Prostate gland (tissue), 2 donors: ENCODE data around the gene LRRN2. TPM values are rescaled to one million over a fixed set of nuclear protein-coding genes. Genes with fewer than 3 reads are reported as not detected.

Experiments used
- DNase-seq: peaks from one replicate; pipeline ENCODE4 v3.0.0-alpha.2; 2019; ENCODE audit warnings: low spot score
- H3K27ac ChIP-seq, 2 donors: fragments of 200-600 bp; sonication (generic); 2 replicates each; pipeline ENCODE4 v1.5.1; 2017 to 2019
- H3K27me3 ChIP-seq: fragments of 200-600 bp; sonication (generic); replicated peaks from 2 replicates; pipeline ENCODE4 v1.5.1; 2019; ENCODE audit not compliant: insufficient read depth
- H3K36me3 ChIP-seq, 2 donors: fragments of 200-600 bp; sonication (generic); 1 replicate in 1 of 2; 2 replicates in 1 of 2; pipeline versions ENCODE4 v1.5.1 to v1.8.1; 2017 to 2019
- H3K4me1 ChIP-seq: fragments of 200-600 bp; sonication (generic); replicated peaks from 2 replicates; pipeline ENCODE4 v1.5.1; 2019
- H3K4me3 ChIP-seq, 2 donors: fragments of 200-600 bp; sonication (generic); 2 replicates each; pipeline ENCODE4 v1.5.1; 2017 to 2019
- H3K9me3 ChIP-seq: fragments of 200-600 bp; sonication (generic); 2 replicates; pipeline ENCODE4 v1.5.1; 2017
- POLR2A ChIP-seq: fragments of 450-650 bp; IDR thresholded peaks from one replicate; pipeline ENCODE4 v1.6.1; 2016; ENCODE audit warnings: antibody characterized with exemption, mild to moderate bottlenecking
- POLR2AphosphoS5 ChIP-seq: sonication (generic); formaldehyde crosslinking; IDR thresholded peaks from one replicate; pipeline ENCODE4 v1.6.1; 2017; ENCODE audit warnings: antibody characterized with exemption
- WGBS: methylation state at CpG from one replicate; pipeline ENCODE4 v1.1.5; 2018; 5-methylcytosine and 5-hydroxymethylcytosine counted together
- intact Hi-C: fragments of 100-400 bp; cut with DNase I; formaldehyde crosslinking; loops from one replicate; pipeline ENCODE4 v1.14.2; 2022
- total RNA-seq, 2 donors: library from RNA; depleted of rRNA; stranded (reverse); fragments of >200 nt; gene quantifications; one replicate each; pipeline ENCODE4 v1.1.0, GENCODE V29; 2016
- TF ChIP-seq, protein P1 (sequence below), 4 experiments: fragments of 200-600 bp in 2 of 4; fragments of 450-650 bp in 2 of 4; sonication (generic) in 2 of 4; IDR thresholded peaks; 1 replicate in 3 of 4; 2 replicates in 1 of 4; pipeline ENCODE4 v1.5.1; 2016 to 2019; ENCODE audit warnings: antibody characterized with exemption in 4 of 4, mild to moderate bottlenecking in 2 of 4, moderate library complexity in 2 of 4

The LRRN2 gene
- total RNA-seq, 2 donors from 2014 or later, result 0.55 to 15.3 TPM

DNA sequence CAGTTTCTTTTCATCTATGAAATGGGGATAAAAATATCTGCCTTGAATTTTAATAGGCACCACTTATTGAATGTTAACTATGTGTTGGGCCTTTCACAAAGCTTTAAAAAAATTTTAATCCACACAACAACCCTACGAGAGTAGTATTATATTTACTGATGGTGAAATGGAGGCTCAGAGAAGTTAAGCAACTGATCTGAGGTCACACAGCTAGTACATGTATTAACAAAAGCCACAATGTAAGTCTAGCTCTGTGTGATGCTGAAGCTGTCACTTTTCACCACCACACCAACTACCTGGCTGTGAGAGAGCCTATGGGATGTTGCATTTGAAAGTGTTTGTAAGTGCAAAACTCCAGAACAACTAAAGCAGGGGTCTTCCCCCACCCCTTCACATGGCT, 44.1 kb downstream of the LRRN2 start:
- no peak overlapping the region for H3K4me3 ChIP-seq
- no peak for DNase-seq
- no peaks in the 10 kb centered on the region for H3K4me1 ChIP-seq
- WGBS, result 100% methylated on average over 1 of the region's 1 CpG
- H3K9me3 ChIP-seq, result no peaks in the 10 kb centered on the region
- H3K36me3 ChIP-seq, result no peaks in the 10 kb centered on the region
- H3K27me3 ChIP-seq, result no peaks in the 10 kb centered on the region
- intact Hi-C loops, result no loop called here
- H3K27ac ChIP-seq, result no peak overlapping the region
- TF ChIP-seq POLR2AphosphoS5 (no peak), POLR2A (no peak)
- TF ChIP-seq, protein P1, sequence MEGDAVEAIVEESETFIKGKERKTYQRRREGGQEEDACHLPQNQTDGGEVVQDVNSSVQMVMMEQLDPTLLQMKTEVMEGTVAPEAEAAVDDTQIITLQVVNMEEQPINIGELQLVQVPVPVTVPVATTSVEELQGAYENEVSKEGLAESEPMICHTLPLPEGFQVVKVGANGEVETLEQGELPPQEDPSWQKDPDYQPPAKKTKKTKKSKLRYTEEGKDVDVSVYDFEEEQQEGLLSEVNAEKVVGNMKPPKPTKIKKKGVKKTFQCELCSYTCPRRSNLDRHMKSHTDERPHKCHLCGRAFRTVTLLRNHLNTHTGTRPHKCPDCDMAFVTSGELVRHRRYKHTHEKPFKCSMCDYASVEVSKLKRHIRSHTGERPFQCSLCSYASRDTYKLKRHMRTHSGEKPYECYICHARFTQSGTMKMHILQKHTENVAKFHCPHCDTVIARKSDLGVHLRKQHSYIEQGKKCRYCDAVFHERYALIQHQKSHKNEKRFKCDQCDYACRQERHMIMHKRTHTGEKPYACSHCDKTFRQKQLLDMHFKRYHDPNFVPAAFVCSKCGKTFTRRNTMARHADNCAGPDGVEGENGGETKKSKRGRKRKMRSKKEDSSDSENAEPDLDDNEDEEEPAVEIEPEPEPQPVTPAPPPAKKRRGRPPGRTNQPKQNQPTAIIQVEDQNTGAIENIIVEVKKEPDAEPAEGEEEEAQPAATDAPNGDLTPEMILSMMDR (IDR thresholded peaks at IDR 0.05), result no peak

DNA sequence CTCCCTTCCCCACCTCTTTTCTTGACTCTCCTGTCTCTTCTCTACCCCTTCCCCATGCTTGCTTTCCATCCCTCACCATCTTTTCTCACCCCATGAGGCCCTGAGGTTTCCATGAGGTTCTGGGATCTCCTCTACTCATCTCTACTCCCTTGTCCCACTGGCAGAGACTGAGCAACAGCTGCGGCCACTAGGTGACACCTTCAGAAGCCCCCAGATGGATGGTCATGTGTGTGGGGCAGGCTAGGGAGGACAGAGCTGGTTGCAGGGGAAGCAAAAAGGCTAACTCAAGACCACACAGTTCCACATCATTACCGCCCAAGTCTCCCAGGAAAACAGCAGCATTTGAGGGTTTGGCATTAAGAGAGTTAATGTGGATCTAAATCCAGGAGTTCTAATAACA, 45.0 kb downstream of the LRRN2 start:
- Histone ChIP-seq H3K4me3 (no peak overlapping the region), H3K27ac (no peak overlapping the region), H3K4me1 (no peaks in the 10 kb centered on the region), H3K36me3 (no peaks in the 10 kb centered on the region), H3K9me3 (no peaks in the 10 kb centered on the region), H3K27me3 (no peaks in the 10 kb centered on the region)
- WGBS, result 94% methylated on average over 2 of the region's 2 CpGs
- TF ChIP-seq, protein P1 (IDR thresholded peaks at IDR 0.05), result no peak
- TF ChIP-seq POLR2A, result no peak
- TF ChIP-seq POLR2AphosphoS5, result no peak
- intact Hi-C loops, result no loop called here
- no peak for DNase-seq

DNA sequence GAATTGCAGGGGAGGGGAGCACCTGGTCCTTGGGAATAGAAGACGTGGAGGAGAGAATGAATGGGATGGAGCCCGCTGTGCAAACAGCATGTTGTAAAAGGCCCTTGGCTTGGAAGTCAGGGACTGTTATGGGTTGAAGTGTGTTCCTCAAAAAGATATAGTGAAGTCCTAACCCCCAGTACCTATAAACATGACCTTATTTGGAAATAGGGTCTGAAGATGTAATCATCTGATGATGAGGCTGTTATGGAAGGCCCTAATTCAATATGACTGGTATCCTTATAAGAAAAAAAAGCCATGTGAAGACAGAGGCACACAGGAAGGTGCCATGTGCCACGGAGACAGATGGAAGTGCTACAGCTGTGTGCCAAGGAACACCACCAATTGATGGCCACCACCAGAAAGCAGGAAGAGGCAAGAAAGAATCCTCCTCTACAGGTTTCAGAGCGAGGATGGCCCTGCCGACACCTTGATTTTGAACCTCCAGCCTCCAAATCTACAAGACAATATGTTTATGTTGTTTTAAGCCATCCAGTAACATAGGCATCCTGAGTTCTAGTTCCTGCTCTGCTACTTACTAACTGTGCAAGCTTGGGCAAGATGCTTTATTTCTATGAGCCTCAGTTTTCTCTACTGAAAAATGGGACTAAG, 51.2 kb downstream of the LRRN2 start:
- TF ChIP-seq, protein P1 (IDR thresholded peaks at IDR 0.05), result no peak
- TF ChIP-seq POLR2AphosphoS5 (no peak), POLR2A (no peak)
- no peak for DNase-seq
- no peaks in the 10 kb centered on the region for H3K4me1 ChIP-seq
- WGBS, result 88% methylated on average over 5 of the region's 5 CpGs
- no peaks in the 10 kb centered on the region for H3K36me3 ChIP-seq
- H3K4me3 ChIP-seq, result no peak overlapping the region
- no peak overlapping the region for H3K27ac ChIP-seq
- intact Hi-C loops, result no loop called here
- no peaks in the 10 kb centered on the region for H3K27me3 ChIP-seq
- H3K9me3 ChIP-seq, result no peaks in the 10 kb centered on the region

DNA sequence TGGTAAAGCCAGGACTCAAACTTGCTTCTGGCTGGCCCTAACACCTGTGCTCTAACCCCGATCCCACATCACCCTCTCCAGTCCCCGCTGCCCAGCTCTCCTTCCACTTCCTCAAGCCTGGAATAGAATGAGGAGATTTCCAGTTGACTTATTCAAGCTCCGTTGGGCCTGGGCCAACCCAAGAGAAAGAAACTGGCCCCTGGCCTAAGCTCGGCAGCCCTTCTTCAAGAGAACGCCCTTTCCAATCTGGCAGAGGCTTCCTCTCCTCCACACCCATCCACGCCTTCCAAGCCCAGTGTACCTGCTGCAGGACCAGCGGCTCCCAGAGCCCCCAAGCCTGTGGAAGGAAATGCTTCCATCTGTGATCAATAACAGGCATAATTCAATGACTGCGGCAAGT, 51.9 kb downstream of the LRRN2 start:
- WGBS, result 50% methylated on average over 8 of the region's 8 CpGs
- Histone ChIP-seq H3K27ac (no peak overlapping the region), H3K9me3 (no peaks in the 10 kb centered on the region), H3K4me1 (no peaks in the 10 kb centered on the region), H3K36me3 (no peaks in the 10 kb centered on the region), H3K27me3 (no peaks in the 10 kb centered on the region), H3K4me3 (no peak overlapping the region)
- intact Hi-C loops, result no loop called here
- no peak for DNase-seq
- TF ChIP-seq, protein P1 (IDR thresholded peaks at IDR 0.05), result no peak
- TF ChIP-seq POLR2AphosphoS5 (no peak), POLR2A (no peak)
